Measurements from ENCODE around the gene MGLL.

DNA sequence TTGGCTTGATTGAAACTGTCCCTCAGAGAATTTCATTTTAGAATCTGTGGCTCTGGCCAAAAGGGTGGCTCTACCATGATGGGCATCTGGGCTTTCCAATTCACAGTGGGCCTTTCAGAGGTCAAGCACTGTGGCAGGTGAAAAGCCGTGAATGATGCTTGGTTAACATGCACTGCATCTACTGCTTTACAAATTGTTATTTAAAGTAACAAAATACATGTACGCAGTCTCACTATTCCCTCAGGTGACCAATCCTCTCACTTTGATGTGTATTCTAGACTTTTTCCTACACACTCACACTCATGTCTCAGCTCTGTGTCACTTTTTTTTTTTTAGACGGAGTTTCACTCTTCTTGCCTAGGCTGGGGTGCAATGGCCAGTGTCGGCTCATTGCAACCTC lies 70.5 kb downstream of the MGLL start:
- TF ChIP-seq, protein P1, sequence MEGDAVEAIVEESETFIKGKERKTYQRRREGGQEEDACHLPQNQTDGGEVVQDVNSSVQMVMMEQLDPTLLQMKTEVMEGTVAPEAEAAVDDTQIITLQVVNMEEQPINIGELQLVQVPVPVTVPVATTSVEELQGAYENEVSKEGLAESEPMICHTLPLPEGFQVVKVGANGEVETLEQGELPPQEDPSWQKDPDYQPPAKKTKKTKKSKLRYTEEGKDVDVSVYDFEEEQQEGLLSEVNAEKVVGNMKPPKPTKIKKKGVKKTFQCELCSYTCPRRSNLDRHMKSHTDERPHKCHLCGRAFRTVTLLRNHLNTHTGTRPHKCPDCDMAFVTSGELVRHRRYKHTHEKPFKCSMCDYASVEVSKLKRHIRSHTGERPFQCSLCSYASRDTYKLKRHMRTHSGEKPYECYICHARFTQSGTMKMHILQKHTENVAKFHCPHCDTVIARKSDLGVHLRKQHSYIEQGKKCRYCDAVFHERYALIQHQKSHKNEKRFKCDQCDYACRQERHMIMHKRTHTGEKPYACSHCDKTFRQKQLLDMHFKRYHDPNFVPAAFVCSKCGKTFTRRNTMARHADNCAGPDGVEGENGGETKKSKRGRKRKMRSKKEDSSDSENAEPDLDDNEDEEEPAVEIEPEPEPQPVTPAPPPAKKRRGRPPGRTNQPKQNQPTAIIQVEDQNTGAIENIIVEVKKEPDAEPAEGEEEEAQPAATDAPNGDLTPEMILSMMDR (conservative IDR thresholded peaks at IDR 0.05 in 1 of 2, IDR thresholded peaks at IDR 0.05 in 1 of 2; ENCODE audit: extremely low read depth in 1 of 2, insufficient read depth in 1 of 2, low read depth in 1 of 2, low read length in 2 of 2) = no peak
- TF ChIP-seq EZH2 (IDR thresholded peaks at IDR 0.05; ENCODE audit: borderline replicate concordance, low read length) = no peak
